ENCODE results near the gene PEAK1.

DNA sequence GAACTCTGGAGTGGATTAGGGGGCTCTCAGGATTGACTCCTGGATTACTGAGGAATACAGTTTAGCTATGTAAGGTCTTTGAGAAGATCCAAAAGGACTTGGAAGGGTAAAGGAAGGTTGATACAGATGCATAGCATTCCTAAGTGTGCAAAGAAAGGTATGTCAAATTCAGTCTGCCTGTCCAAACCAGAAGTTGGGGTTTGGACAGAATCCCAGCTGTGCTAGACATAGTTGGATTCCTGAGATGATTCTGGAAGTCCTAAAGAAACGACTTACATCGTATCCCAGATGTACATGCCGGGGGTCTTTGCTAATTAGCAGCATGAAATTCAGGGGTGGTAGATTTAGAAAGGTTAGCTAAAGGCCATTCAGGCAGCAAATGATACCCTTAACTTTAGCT, 251.3 kb downstream of the PEAK1 start:
- TF ChIP-seq CTCF (optimal IDR thresholded peaks at IDR 0.05 in 1 of 3, IDR thresholded peaks at IDR 0.05 in 1 of 3, conservative IDR thresholded peaks at IDR 0.05 in 1 of 3; ENCODE audit: extremely low read depth in 1 of 3, insufficient read depth in 2 of 3, low read length in 3 of 3) (no peak), EZH2 (IDR thresholded peaks at IDR 0.05; ENCODE audit: low read length) (no peak)

Data from keratinocyte (primary cell).